B cell (primary cell): ENCODE measurements around the gene WDR35. TPM values are rescaled to one million over a fixed set of nuclear protein-coding genes. Genes with fewer than 3 reads are reported as not detected.
A peak's percentile ranks its signal among the peaks of the same experiment; 100 is the strongest.

Experiments
- ATAC-seq: fragments of 200-7000 bp; cut with Tn5 transposase; one replicate; pipeline ENCODE4 v1.10.0; 2021; ENCODE audit warnings: low read depth, mild to moderate bottlenecking, moderate number of reproducible peaks, moderate library complexity
- CTCF ChIA-PET: fragments of 350-600 bp; sonication (Branson Sonifier 250); formaldehyde crosslinking; loops from one replicate; lab custom pipeline; 2021; ENCODE audit warnings: antibody characterized with exemption, inconsistent platforms; lab: Charles Lee
- POLR2A ChIA-PET: fragments of 350-600 bp; sonication (Branson Sonifier 250); formaldehyde crosslinking; loops from one replicate; lab custom pipeline; 2021; ENCODE audit warnings: antibody characterized with exemption; lab: Charles Lee
- DNase-seq: peaks from one replicate; pipeline ENCODE4 v3.0.0; 2013
- H2AFZ ChIP-seq: 2 replicates; pipeline ENCODE4 v1.6.1; 2012; ENCODE audit warnings: mild to moderate bottlenecking, low read depth, low read length; ENCODE audit not compliant: insufficient read depth, poor library complexity, severe bottlenecking
- H3K27ac ChIP-seq, 2 donors: 1 replicate in 1 of 2; 2 replicates in 1 of 2; pipeline ENCODE4 v1.5.1; 2012 to 2013; ENCODE audit warnings: low read length in 2 of 2, mild to moderate bottlenecking in 2 of 2, moderate library complexity in 1 of 2
- H3K27me3 ChIP-seq, 4 experiments: fragments of 200-600 bp in 1 of 4; sonication (generic) in 1 of 4; replicated peaks in 1 of 4; 1 replicate in 2 of 4; 2 replicates in 2 of 4; pipeline versions ENCODE4 v1.6.1 to v1.7.0; 2013 to 2016; ENCODE audit warnings: low read length in 3 of 4, mild to moderate bottlenecking in 2 of 4, mixed read lengths in 1 of 4, moderate library complexity in 1 of 4; ENCODE audit not compliant: insufficient read depth in 4 of 4, control insufficient read depth in 3 of 4; ENCODE audit errors: control extremely low read depth in 1 of 4
- H3K36me3 ChIP-seq, 2 experiments: replicated peaks in 1 of 2; 1 replicate in 1 of 2; 2 replicates in 1 of 2; pipeline versions ENCODE4 v1.6.1 to v1.7.1; 2013; ENCODE audit warnings: low read length in 1 of 2; ENCODE audit not compliant: insufficient read depth in 2 of 2, control insufficient read depth in 1 of 2; ENCODE audit errors: control extremely low read depth in 1 of 2, extremely low read depth in 1 of 2
- H3K4me1 ChIP-seq, 2 donors: fragments of 200-600 bp in 1 of 2; sonication (generic) in 1 of 2; 1 replicate in 1 of 2; 2 replicates in 1 of 2; pipeline versions ENCODE4 v1.5.1 to v1.6.1; 2013 to 2017; ENCODE audit warnings: low read length in 2 of 2; ENCODE audit not compliant: control insufficient read depth in 2 of 2, insufficient read depth in 2 of 2
- H3K4me2 ChIP-seq: replicated peaks from 2 replicates; pipeline ENCODE3; 2012; ENCODE audit warnings: mild to moderate bottlenecking, low read depth, low read length; ENCODE audit not compliant: poor library complexity, severe bottlenecking
- H3K4me3 ChIP-seq, 5 experiments: fragments of 200-600 bp in 1 of 5; sonication (generic) in 1 of 5; 1 replicate in 3 of 5; 2 replicates in 2 of 5; pipeline versions ENCODE4 v1.5.1 to v1.7.0; 2011 to 2016; ENCODE audit warnings: low read length in 4 of 5, mild to moderate bottlenecking in 4 of 5, low read depth in 2 of 5, control low read depth in 1 of 5, moderate library complexity in 1 of 5; ENCODE audit not compliant: insufficient read depth in 1 of 5; ENCODE audit errors: control extremely low read depth in 1 of 5, extremely low read depth in 1 of 5
- H3K79me2 ChIP-seq: fragments of 200-600 bp; sonication (generic); one replicate; pipeline ENCODE4 v1.6.0; 2016; ENCODE audit warnings: low read length; ENCODE audit not compliant: control insufficient read depth, insufficient read depth
- H3K9ac ChIP-seq: fragments of 200-600 bp; sonication (generic); 2 replicates; pipeline ENCODE4 v1.6.1; 2017; ENCODE audit warnings: mild to moderate bottlenecking, low read length, moderate library complexity
- H3K9me3 ChIP-seq, 3 donors: one replicate each; pipeline versions ENCODE4 v1.6.1 to v1.7.1; 2013; ENCODE audit warnings: low read length in 2 of 3; ENCODE audit not compliant: control insufficient read depth in 2 of 3, insufficient read depth in 1 of 3; ENCODE audit errors: control extremely low read depth in 1 of 3
- H4K20me1 ChIP-seq: 2 replicates; pipeline ENCODE4 v1.6.0; 2012; ENCODE audit warnings: mild to moderate bottlenecking, low read length; ENCODE audit not compliant: insufficient read depth, control insufficient read depth, poor library complexity, severe bottlenecking
- H3K27ac Mint-ChIP-seq: one replicate; pipeline ENCODE4 v1.8.0; 2021; ENCODE audit warnings: mixed read lengths
- H3K27me3 Mint-ChIP-seq: one replicate; pipeline ENCODE4 v1.8.0; 2021; ENCODE audit warnings: mixed read lengths
- H3K4me1 Mint-ChIP-seq: one replicate; pipeline ENCODE4 v1.8.0; 2021; ENCODE audit warnings: mixed read lengths
- H3K4me3 Mint-ChIP-seq: one replicate; pipeline ENCODE4 v1.8.0; 2021; ENCODE audit warnings: mixed read lengths
- H3K9me3 Mint-ChIP-seq: one replicate; pipeline ENCODE4 v1.8.0; 2022; ENCODE audit warnings: mixed read lengths; ENCODE audit not compliant: insufficient read depth
- CTCF ChIP-seq: fragments of 200-600 bp; IDR thresholded peaks from one replicate; pipeline ENCODE4 v1.8.0; 2022; ENCODE audit warnings: antibody characterized with exemption, mild to moderate bottlenecking
- EZH2 ChIP-seq: IDR thresholded peaks from 2 replicates; pipeline ENCODE4 v1.6.1; 2012; ENCODE audit warnings: borderline replicate concordance, low read depth, mild to moderate bottlenecking, moderate library complexity, low read length; ENCODE audit not compliant: insufficient read depth, poor library complexity, severe bottlenecking
- WGBS: methylation state at CpG from one replicate; pipeline ENCODE4 v1.1.5; 2013; ENCODE audit warnings: missing lambda C conversion rate; ENCODE audit not compliant: insufficient coverage; 5-methylcytosine and 5-hydroxymethylcytosine counted together
- intact Hi-C: fragments of 100-400 bp; cut with micrococcal nuclease; formaldehyde crosslinking; loops from one replicate; pipeline ENCODE4 v1.10.0; 2022
- polyA plus RNA-seq: library from polyadenylated mRNA; depleted of rRNA; stranded (reverse); fragments of >200 nt; gene quantifications from 2 replicates; pipeline ENCODE4 v1.2.3, GENCODE V29; 2012
- total RNA-seq, 2 donors: library from RNA; stranded (reverse); fragments of 120-200 nt in 1 of 2; gene quantifications; 1 replicate in 1 of 2; 2 replicates in 1 of 2; pipeline versions ENCODE4 v1.2.3 to v1.2.4, GENCODE V29; 2013 to 2022

The WDR35 gene
- total and polyA plus RNA-seq, 2 donors (not counting 1 experiment from before 2014, with no cell fraction given): 2.4 to 9.4 TPM

- Mint-ChIP-seq H3K9me3 (no peaks in the 10 kb centered on the region), H3K4me3 (peak overlapping the region; percentile 98), H3K27ac (no peak overlapping the region), H3K27me3 (no peaks in the 10 kb centered on the region), H3K4me1 (peaks cover 27% of the 10 kb centered on the region)
- H3K4me2 ChIP-seq: no peak overlapping the region
- no peak overlapping the region for H2AFZ ChIP-seq
- no peaks in the 10 kb centered on the region for H3K9me3 ChIP-seq
- no peaks in the 10 kb centered on the region for H3K79me2 ChIP-seq
- POLR2A ChIA-PET: no interaction called here
- peaks cover 8 to 19% of the 10 kb centered on the region in 2 donors for H3K4me1 ChIP-seq
- WGBS: 89% methylated on average over 3 of the region's 4 CpGs
- no peak for TF ChIP-seq EZH2
- no peak for TF ChIP-seq CTCF
- DNase-seq (no peak), ATAC-seq (no peak)
- H3K27me3 ChIP-seq: peaks cover 0 to 3% (median 0%) of the 10 kb centered on the region in 4 experiments
- no peak overlapping the region for H3K27ac ChIP-seq
- no peaks in the 10 kb centered on the region for H4K20me1 ChIP-seq
- CTCF ChIA-PET: no interaction called here
- H3K9ac ChIP-seq: no peak overlapping the region
- H3K36me3 ChIP-seq: no peaks in the 10 kb centered on the region
- H3K4me3 ChIP-seq: no peak overlapping the region
- intact Hi-C loops: no loop called here
Measured at GRCh38 chr2:19870792-19871191, 119.1 kb downstream of the WDR35 start.

- Histone ChIP-seq H2AFZ (peak overlapping the region; percentile 95), H3K79me2 (no peaks in the 10 kb centered on the region), H3K9ac (peak overlapping the region; percentile 79), H3K4me1 (peaks cover 8 to 19% of the 10 kb centered on the region in 2 donors), H4K20me1 (no peaks in the 10 kb centered on the region), H3K27ac (peak overlapping the region; percentile 62 to 84), H3K9me3 (no peaks in the 10 kb centered on the region), H3K27me3 (peaks cover 0 to 3% (median 0%) of the 10 kb centered on the region in 4 experiments), H3K4me3 (peak overlapping the region; percentile 42 to 77 (median 62)), H3K4me2 (peak overlapping the region; percentile 80), H3K36me3 (no peaks in the 10 kb centered on the region)
- peaks cover 27% of the 10 kb centered on the region for H3K4me1 Mint-ChIP-seq
- DNase-seq (peak; percentile 74), ATAC-seq (peak; percentile 96)
- peak overlapping the region; percentile 98 for H3K4me3 Mint-ChIP-seq
- no peaks in the 10 kb centered on the region for H3K9me3 Mint-ChIP-seq
- peak overlapping the region; percentile 95 for H3K27ac Mint-ChIP-seq
- POLR2A ChIA-PET: no interaction called here
- 23% methylated on average over 50 of the region's 52 CpGs for WGBS
- intact Hi-C loops: loop anchor here (1.0 to 5.0 kb wide), 3 partner anchors 32 to 520 kb away; partner anchors contain the start of gene TTC32
- TF ChIP-seq EZH2: no peak
- TF ChIP-seq CTCF: no peak
- no peaks in the 10 kb centered on the region for H3K27me3 Mint-ChIP-seq
- CTCF ChIA-PET: interaction anchor here (0.8 to 1.2 kb wide), 3 partner anchors 1348 to 1452 kb away, joined by 3 read pairs; no protein-coding TSS in a partner anchor
Measured at GRCh38 chr2:19868701-19869580, 121.0 kb downstream of the WDR35 start.
